ENCODE measurements around the gene KRTAP9-7.

KRTAP9-7 gene

GRCh38 chr17:41322903-41323895 is 47.7 kb downstream of the KRTAP9-7 start:
- Mint-ChIP-seq H3K27me3 (no peaks in the 10 kb centered on the region), H3K4me1 (ENCODE audit: low read depth) (peaks cover 18% of the 10 kb centered on the region), H3K27ac (no peak overlapping the region), H3K9me3 (peaks cover 13% of the 10 kb centered on the region), H3K36me3 (ENCODE audit: low read depth) (peaks cover 5% of the 10 kb centered on the region), H3K4me3 (no peak overlapping the region)

GRCh38 chr17:41324180-41325075 is 48.9 kb downstream of the KRTAP9-7 start:
- Mint-ChIP-seq H3K4me1 (ENCODE audit: low read depth) (peaks cover 18% of the 10 kb centered on the region), H3K36me3 (ENCODE audit: low read depth) (peaks cover 5% of the 10 kb centered on the region), H3K9me3 (peaks cover 8% of the 10 kb centered on the region), H3K27ac (no peak overlapping the region), H3K27me3 (no peaks in the 10 kb centered on the region), H3K4me3 (no peak overlapping the region)

- H3K4me1 Mint-ChIP-seq (ENCODE audit: low read depth): peaks cover 18% of the 10 kb centered on the region
- no peak overlapping the region for H3K27ac Mint-ChIP-seq
- H3K27me3 Mint-ChIP-seq: no peaks in the 10 kb centered on the region
- H3K36me3 Mint-ChIP-seq (ENCODE audit: low read depth): peaks cover 2% of the 10 kb centered on the region
- H3K4me3 Mint-ChIP-seq: no peak overlapping the region
- H3K9me3 Mint-ChIP-seq: peaks cover 1% of the 10 kb centered on the region
These were observed 49.6 kb downstream of the KRTAP9-7 start for GRCh38 chr17:41325126-41325525.

- Mint-ChIP-seq H3K9me3 (no peaks in the 10 kb centered on the region), H3K4me1 (ENCODE audit: low read depth) (peaks cover 18% of the 10 kb centered on the region), H3K27ac (no peak overlapping the region), H3K4me3 (no peak overlapping the region), H3K36me3 (ENCODE audit: low read depth) (no peaks in the 10 kb centered on the region), H3K27me3 (no peaks in the 10 kb centered on the region)
These were observed 50.1 kb downstream of the KRTAP9-7 start for GRCh38 chr17:41325611-41326010.
